ENCODE data around the gene IREB2.

IREB2 gene

GRCh38 chr15:78424673-78425072 is 13.3 kb upstream of the IREB2 start:
- Histone ChIP-seq H2AFZ (ENCODE audit: low read depth) (no peak overlapping the region), H3K79me2 (ENCODE audit: insufficient read depth, low read depth) (no peaks in the 10 kb centered on the region), H3K9ac (no peak overlapping the region), H3K36me3 (ENCODE audit: insufficient read depth) (no peaks in the 10 kb centered on the region), H3K4me2 (no peak overlapping the region), H4K20me1 (ENCODE audit: insufficient read depth) (no peaks in the 10 kb centered on the region), H3K27ac (no peak overlapping the region), H3K27me3 (ENCODE audit: insufficient read depth, low read depth) (no peaks in the 10 kb centered on the region), H3K4me1 (ENCODE audit: low read depth, poor library complexity, severe bottlenecking) (no peaks in the 10 kb centered on the region), H3K4me3 (IDR thresholded peaks at IDR 0.05; ENCODE audit: insufficient read depth, low read depth, low read length) (no peak overlapping the region)
- TF ChIP-seq, protein P1, sequence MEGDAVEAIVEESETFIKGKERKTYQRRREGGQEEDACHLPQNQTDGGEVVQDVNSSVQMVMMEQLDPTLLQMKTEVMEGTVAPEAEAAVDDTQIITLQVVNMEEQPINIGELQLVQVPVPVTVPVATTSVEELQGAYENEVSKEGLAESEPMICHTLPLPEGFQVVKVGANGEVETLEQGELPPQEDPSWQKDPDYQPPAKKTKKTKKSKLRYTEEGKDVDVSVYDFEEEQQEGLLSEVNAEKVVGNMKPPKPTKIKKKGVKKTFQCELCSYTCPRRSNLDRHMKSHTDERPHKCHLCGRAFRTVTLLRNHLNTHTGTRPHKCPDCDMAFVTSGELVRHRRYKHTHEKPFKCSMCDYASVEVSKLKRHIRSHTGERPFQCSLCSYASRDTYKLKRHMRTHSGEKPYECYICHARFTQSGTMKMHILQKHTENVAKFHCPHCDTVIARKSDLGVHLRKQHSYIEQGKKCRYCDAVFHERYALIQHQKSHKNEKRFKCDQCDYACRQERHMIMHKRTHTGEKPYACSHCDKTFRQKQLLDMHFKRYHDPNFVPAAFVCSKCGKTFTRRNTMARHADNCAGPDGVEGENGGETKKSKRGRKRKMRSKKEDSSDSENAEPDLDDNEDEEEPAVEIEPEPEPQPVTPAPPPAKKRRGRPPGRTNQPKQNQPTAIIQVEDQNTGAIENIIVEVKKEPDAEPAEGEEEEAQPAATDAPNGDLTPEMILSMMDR (conservative IDR thresholded peaks at IDR 0.05; ENCODE audit: low read depth, low read length) = no peak

DNA sequence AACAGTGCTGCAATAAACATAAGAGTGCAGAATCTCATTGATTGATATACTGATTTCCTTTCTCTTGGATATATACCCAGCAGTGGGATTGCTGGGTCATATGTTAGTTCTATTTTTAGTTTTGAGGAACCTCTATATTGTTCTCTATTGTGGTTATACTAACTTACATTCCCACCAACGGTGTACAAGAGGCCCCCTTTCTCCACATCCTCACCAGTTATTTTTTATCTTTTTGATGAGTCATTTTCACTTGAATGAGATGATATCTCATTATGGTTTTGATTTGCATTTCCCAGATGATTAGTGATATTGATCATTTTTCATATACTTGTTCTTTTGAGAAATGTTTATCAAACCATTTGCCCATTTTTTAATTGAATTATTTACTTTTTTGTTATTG is 12.4 kb upstream of the IREB2 start:
- H3K27ac ChIP-seq = no peak overlapping the region
- H2AFZ ChIP-seq (ENCODE audit: low read depth) = no peak overlapping the region
- H3K4me1 ChIP-seq (ENCODE audit: low read depth, poor library complexity, severe bottlenecking) = no peaks in the 10 kb centered on the region
- no peak overlapping the region for H3K4me3 ChIP-seq (IDR thresholded peaks at IDR 0.05; ENCODE audit: insufficient read depth, low read depth, low read length)
- H3K36me3 ChIP-seq (ENCODE audit: insufficient read depth) = no peaks in the 10 kb centered on the region
- H4K20me1 ChIP-seq (ENCODE audit: insufficient read depth) = no peaks in the 10 kb centered on the region
- H3K79me2 ChIP-seq (ENCODE audit: insufficient read depth, low read depth) = no peaks in the 10 kb centered on the region
- TF ChIP-seq, protein P1 (conservative IDR thresholded peaks at IDR 0.05; ENCODE audit: low read depth, low read length) = no peak
- no peak overlapping the region for H3K9ac ChIP-seq
- no peak overlapping the region for H3K4me2 ChIP-seq
- H3K27me3 ChIP-seq (ENCODE audit: insufficient read depth, low read depth) = no peaks in the 10 kb centered on the region

- Histone ChIP-seq H3K79me2 (ENCODE audit: insufficient read depth, low read depth) (no peaks in the 10 kb centered on the region), H4K20me1 (ENCODE audit: insufficient read depth) (no peaks in the 10 kb centered on the region), H3K27me3 (ENCODE audit: insufficient read depth, low read depth) (no peaks in the 10 kb centered on the region), H3K27ac (no peak overlapping the region), H3K9ac (no peak overlapping the region), H2AFZ (ENCODE audit: low read depth) (no peak overlapping the region), H3K36me3 (ENCODE audit: insufficient read depth) (no peaks in the 10 kb centered on the region), H3K4me1 (ENCODE audit: low read depth, poor library complexity, severe bottlenecking) (no peaks in the 10 kb centered on the region), H3K4me3 (IDR thresholded peaks at IDR 0.05; ENCODE audit: insufficient read depth, low read depth, low read length) (no peak overlapping the region), H3K4me2 (no peak overlapping the region)
- TF ChIP-seq, protein P1 (conservative IDR thresholded peaks at IDR 0.05; ENCODE audit: low read depth, low read length) = no peak
These were observed 11.7 kb upstream of the IREB2 start for GRCh38 chr15:78426300-78426699.

GRCh38 chr15:78427953-78428352 is 10.1 kb upstream of the IREB2 start:
- H3K9ac ChIP-seq = no peak overlapping the region
- no peak overlapping the region for H3K4me2 ChIP-seq
- TF ChIP-seq, protein P1 (conservative IDR thresholded peaks at IDR 0.05; ENCODE audit: low read depth, low read length) = no peak
- no peaks in the 10 kb centered on the region for H3K4me1 ChIP-seq (ENCODE audit: low read depth, poor library complexity, severe bottlenecking)
- no peaks in the 10 kb centered on the region for H3K36me3 ChIP-seq (ENCODE audit: insufficient read depth)
- no peaks in the 10 kb centered on the region for H3K27me3 ChIP-seq (ENCODE audit: insufficient read depth, low read depth)
- H3K79me2 ChIP-seq (ENCODE audit: insufficient read depth, low read depth) = no peaks in the 10 kb centered on the region
- H2AFZ ChIP-seq (ENCODE audit: low read depth) = no peak overlapping the region
- no peak overlapping the region for H3K27ac ChIP-seq
- no peak overlapping the region for H3K4me3 ChIP-seq (IDR thresholded peaks at IDR 0.05; ENCODE audit: insufficient read depth, low read depth, low read length)
- no peaks in the 10 kb centered on the region for H4K20me1 ChIP-seq (ENCODE audit: insufficient read depth)
